Brain microvascular endothelial cell (primary cell): ENCODE data around the gene UBE3D.
"Not testable (repeated sequence)": the region's sequence is repeated elsewhere in the genome, so short reads cannot be mapped to it uniquely, and the experiment has no call there.

Experiments
- DNase-seq: peaks from one replicate; pipeline ENCODE4 v3.0.0-alpha.2; 2020
- H3K27ac ChIP-seq: fragments of 250-450 bp; sonication (Bioruptor Pico); 2 replicates; pipeline ENCODE4 v1.5.1; 2020; ENCODE audit warnings: mild to moderate bottlenecking, moderate library complexity
- H3K27me3 ChIP-seq: fragments of 250-450 bp; sonication (Bioruptor Pico); replicated peaks from 2 replicates; pipeline ENCODE4 v1.5.1; 2020; ENCODE audit warnings: mild to moderate bottlenecking
- H3K36me3 ChIP-seq: fragments of 250-450 bp; sonication (Bioruptor Pico); replicated peaks from 2 replicates; pipeline ENCODE4 v1.5.1; 2020; ENCODE audit warnings: mild to moderate bottlenecking
- H3K4me3 ChIP-seq: 2 replicates; pipeline ENCODE4 v1.5.1; 2011; ENCODE audit warnings: low read depth, mild to moderate bottlenecking, control low read depth, low read length, moderate library complexity
- in situ Hi-C: cut with HindIII; loops from 2 replicates; pipeline ENCODE4 v1.10.0; 2017; ENCODE audit warnings: low sequenced_read_pairs, low pct_ligation_motif_present
- TF ChIP-seq, protein P1 (sequence below): IDR thresholded peaks from 2 replicates; pipeline ENCODE4 v1.5.1; 2011; ENCODE audit warnings: low read depth, mild to moderate bottlenecking, moderate library complexity, low read length, control low read depth, inconsistent platforms; ENCODE audit errors: missing control alignments

The UBE3D gene

DNA sequence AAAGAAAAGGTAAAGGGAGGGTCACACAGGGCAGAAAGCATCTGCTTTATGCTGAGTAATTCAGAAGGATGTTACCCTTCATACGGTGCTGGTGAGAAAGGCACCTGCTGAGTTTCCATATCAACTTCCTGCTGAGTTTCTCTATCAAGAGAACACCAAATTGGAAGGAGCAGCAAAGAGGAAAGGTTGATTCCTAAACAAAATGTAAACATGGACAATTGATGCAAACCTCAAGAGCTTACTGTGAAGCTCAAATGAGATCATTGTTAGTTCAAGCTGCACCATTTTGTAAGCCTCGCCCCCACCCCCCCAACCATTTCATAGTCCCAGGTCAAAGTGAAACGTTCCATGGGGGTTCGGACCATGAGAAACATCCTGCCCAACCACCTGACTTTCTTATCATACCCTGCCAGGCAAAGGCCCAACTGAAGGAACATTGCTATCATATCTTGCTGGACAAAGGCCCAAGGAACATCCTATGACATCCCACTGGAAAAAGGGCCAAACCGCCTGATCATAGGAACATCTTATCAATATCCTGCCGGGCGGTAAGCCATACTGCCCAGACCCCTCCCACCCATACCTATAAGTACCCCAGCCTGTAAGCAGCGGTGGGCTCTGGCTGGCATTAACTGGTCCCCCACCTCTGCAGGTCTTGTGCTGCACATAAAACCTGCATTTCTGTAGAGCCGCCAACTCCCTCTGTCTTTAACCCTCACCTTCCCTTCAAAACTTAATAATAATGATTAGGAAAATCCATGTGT lies 171.6 kb downstream of the UBE3D start:
- no peak overlapping the region for H3K27ac ChIP-seq
- in situ Hi-C loops: no loop called here
- TF ChIP-seq, protein P1, sequence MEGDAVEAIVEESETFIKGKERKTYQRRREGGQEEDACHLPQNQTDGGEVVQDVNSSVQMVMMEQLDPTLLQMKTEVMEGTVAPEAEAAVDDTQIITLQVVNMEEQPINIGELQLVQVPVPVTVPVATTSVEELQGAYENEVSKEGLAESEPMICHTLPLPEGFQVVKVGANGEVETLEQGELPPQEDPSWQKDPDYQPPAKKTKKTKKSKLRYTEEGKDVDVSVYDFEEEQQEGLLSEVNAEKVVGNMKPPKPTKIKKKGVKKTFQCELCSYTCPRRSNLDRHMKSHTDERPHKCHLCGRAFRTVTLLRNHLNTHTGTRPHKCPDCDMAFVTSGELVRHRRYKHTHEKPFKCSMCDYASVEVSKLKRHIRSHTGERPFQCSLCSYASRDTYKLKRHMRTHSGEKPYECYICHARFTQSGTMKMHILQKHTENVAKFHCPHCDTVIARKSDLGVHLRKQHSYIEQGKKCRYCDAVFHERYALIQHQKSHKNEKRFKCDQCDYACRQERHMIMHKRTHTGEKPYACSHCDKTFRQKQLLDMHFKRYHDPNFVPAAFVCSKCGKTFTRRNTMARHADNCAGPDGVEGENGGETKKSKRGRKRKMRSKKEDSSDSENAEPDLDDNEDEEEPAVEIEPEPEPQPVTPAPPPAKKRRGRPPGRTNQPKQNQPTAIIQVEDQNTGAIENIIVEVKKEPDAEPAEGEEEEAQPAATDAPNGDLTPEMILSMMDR: no peak
- H3K36me3 ChIP-seq: no peaks in the 10 kb centered on the region
- no peak for DNase-seq
- no peak overlapping the region for H3K4me3 ChIP-seq
- H3K27me3 ChIP-seq: no peaks in the 10 kb centered on the region

DNA sequence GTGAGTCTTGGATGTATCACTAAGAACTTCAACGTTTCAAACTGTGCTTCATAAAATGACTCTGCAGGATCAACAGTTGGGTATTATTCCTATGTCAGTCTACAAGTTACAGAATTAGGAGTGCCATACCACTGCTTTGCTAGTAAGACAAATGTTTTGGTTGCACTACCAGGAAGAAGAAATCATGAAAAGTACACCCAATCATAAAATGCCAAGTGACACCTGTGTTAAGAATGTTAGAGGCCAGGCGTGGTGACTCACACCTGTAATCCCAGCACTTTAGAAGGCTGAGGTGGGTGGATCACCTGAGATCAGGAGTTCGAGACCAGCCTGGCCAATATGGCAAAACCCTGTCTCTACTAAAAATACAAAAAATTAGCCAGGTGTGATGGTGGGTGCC lies 174.1 kb downstream of the UBE3D start:
- in situ Hi-C loops, H3K36me3 ChIP-seq, DNase-seq, H3K27me3 ChIP-seq, H3K4me3 ChIP-seq, H3K27ac ChIP-seq: not testable (repeated sequence)

DNA sequence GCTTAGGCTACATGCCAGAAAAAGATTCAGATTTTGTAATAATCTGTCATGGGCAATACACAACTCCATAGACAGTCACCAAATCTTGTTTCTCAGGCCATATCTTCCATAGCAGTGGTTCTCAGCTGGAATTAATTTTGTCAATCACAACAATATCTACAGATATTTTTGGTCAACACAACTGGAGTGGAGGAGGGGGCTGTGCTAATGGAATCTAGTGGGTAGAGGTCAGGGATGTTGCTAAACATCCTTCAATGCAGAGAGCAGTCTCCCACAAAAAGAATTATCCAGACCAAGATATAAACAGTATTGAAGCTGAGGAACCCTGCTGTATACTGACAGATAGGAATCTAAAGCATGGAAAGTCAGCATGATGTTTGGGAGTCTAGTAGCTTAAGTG lies 174.6 kb downstream of the UBE3D start:
- in situ Hi-C loops: no loop called here
- Histone ChIP-seq H3K36me3 (no peaks in the 10 kb centered on the region), H3K27ac (no peak overlapping the region), H3K4me3 (no peak overlapping the region), H3K27me3 (no peaks in the 10 kb centered on the region)
- no peak for DNase-seq
- TF ChIP-seq, protein P1: no peak

DNA sequence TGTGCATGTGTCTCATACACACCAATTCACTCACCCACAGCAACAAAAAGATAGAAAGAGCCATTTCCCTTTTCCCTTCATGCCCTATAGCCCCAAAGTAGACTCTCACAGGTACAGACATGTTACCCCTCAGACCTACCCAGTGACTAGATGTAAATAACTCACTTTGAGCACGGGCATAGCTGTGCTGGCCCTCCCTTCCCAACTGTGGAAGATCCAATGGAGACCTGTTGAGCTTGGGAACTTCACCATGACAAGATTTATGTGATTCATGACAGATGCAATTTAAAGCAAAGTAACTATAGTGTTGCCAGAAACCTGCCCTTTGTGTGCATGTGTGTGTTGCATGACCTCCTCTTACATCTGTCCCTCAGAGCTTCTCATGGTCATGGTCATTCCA lies 175.4 kb downstream of the UBE3D start:
- Histone ChIP-seq H3K36me3 (no peaks in the 10 kb centered on the region), H3K27ac (no peak overlapping the region), H3K27me3 (no peaks in the 10 kb centered on the region), H3K4me3 (no peak overlapping the region)
- in situ Hi-C loops: no loop called here
- TF ChIP-seq, protein P1: no peak
- DNase-seq: no peak

DNA sequence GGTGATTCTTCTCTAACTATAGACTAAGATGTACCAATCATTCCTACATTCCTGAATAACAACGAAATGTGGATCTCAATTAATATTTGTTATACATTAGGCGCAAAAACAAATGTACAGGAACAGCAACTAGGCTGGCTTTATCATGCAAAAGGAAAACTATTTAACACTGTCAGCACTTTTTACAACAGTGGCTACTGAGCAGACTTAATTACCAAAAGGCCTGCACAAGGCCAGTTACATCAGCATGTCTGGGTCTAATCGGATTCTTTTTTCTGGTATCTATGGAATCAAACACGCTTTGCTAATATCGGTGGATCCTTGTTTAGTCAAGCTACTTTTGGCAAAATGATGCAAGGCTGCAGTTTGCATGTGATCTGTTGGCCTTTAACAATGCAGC lies 176.5 kb downstream of the UBE3D start:
- Histone ChIP-seq H3K27me3 (no peaks in the 10 kb centered on the region), H3K27ac (no peak overlapping the region), H3K4me3 (no peak overlapping the region), H3K36me3 (no peaks in the 10 kb centered on the region)
- TF ChIP-seq, protein P1: no peak
- in situ Hi-C loops: no loop called here
- no peak for DNase-seq

DNA sequence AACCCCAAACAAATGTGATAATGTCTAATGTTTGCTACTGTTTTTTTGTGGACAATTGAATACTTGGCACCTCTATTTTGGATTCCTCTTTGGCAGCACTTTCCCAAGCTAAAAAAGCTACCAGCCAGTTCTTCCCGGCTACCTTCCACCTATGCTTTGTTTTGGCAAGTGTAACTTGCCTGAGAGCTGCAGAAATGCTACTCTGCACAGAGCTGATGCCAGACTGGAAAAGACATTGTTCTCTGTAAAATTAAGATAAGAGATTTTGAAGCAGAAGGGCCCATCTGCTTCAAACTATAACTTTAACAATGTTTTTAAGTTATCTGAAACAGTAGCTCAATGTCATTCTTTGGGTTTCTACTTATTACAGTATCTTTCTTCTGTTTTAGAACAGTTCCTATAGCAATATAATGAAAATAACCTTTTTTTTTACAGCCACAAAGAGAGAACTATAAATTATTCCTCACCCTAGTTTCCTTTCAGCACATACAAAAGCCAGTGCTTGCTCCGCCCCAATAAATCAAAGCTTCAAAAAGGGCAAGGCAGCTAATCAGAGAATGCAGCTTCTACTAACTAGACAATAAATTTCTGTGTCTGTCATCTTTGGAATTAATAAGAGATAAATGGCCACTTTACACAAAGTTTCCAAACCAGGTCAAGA lies 183.1 kb downstream of the UBE3D start:
- Histone ChIP-seq H3K27ac (no peak overlapping the region), H3K4me3 (no peak overlapping the region), H3K36me3 (no peaks in the 10 kb centered on the region), H3K27me3 (no peaks in the 10 kb centered on the region)
- in situ Hi-C loops: no loop called here
- no peak for DNase-seq
- TF ChIP-seq, protein P1: no peak
